ENCODE measurements around the gene PLXNB1.

PLXNB1 gene

GRCh38 chr3:48419149-48419548 is 10.7 kb downstream of the PLXNB1 start:
- TF ChIP-seq CTCF (IDR thresholded peaks at IDR 0.05; ENCODE audit: low read depth, low read length), result no peak
- no peak for DNase-seq (ENCODE audit: extremely low read depth, low read depth)

- TF ChIP-seq CTCF (IDR thresholded peaks at IDR 0.05; ENCODE audit: low read depth, low read length), result no peak
These were observed 11.2 kb downstream of the PLXNB1 start for GRCh38 chr3:48418651-48419050.

GRCh38 chr3:48418140-48418539 is 11.7 kb downstream of the PLXNB1 start:
- no peak for TF ChIP-seq CTCF (IDR thresholded peaks at IDR 0.05; ENCODE audit: low read depth, low read length)
- DNase-seq (ENCODE audit: extremely low read depth, low read depth), result no peak

More at GRCh38 chr3:48418651-48419050, 11.2 kb downstream of the PLXNB1 start:
- DNase-seq (ENCODE audit: extremely low read depth, low read depth), result no peak

GRCh38 chr3:48417529-48418108 is 12.3 kb downstream of the PLXNB1 start:
- no peak for TF ChIP-seq CTCF (IDR thresholded peaks at IDR 0.05; ENCODE audit: low read depth, low read length)
- DNase-seq (ENCODE audit: extremely low read depth, low read depth), result no peak

GRCh38 chr3:48416546-48416945 is 13.3 kb downstream of the PLXNB1 start:
- TF ChIP-seq CTCF (IDR thresholded peaks at IDR 0.05; ENCODE audit: low read depth, low read length), result no peak
- DNase-seq (ENCODE audit: extremely low read depth, low read depth), result no peak

- TF ChIP-seq CTCF (IDR thresholded peaks at IDR 0.05; ENCODE audit: low read depth, low read length), result no peak
- DNase-seq (ENCODE audit: extremely low read depth, low read depth), result no peak
These were observed 13.8 kb downstream of the PLXNB1 start for GRCh38 chr3:48416091-48416505.

- DNase-seq (ENCODE audit: extremely low read depth, low read depth), result no peak
- no peak for TF ChIP-seq CTCF (IDR thresholded peaks at IDR 0.05; ENCODE audit: low read depth, low read length)
These were observed 14.5 kb downstream of the PLXNB1 start for GRCh38 chr3:48415251-48415953.
